H1 (cell line): ENCODE data around the gene ME3. TPM values are rescaled to one million over a fixed set of nuclear protein-coding genes. Genes with fewer than 3 reads are reported as not detected.

Source experiments
- CTCF ChIA-PET: fragments of 300-600 bp; sonication (Branson Sonifier 250); formaldehyde crosslinking; loops from one replicate; lab custom pipeline; 2021; ENCODE audit not compliant: partially characterized antibody; lab: Charles Lee
- POLR2A ChIA-PET: fragments of 300-600 bp; sonication (Branson Sonifier 250); formaldehyde crosslinking; loops from one replicate; lab custom pipeline; 2021; ENCODE audit warnings: inconsistent platforms; ENCODE audit not compliant: partially characterized antibody; lab: Charles Lee
- DNase-seq, 2 experiments: peaks; one replicate each; pipeline versions ENCODE4 v3.0.0 to v3.0.0-alpha.2; 2010 to 2022; ENCODE audit warnings: low spot score in 2 of 2, low read depth in 1 of 2, mixed read lengths in 1 of 2
- FAIRE-seq: peaks from 2 replicates; lab custom pipeline; 2011; peaks lifted over from hg19 to GRCh38; lab: Jason Lieb, UNC
- H2AFZ ChIP-seq: 2 replicates; pipeline ENCODE4 v1.8.1; 2012; ENCODE audit warnings: low read length, inconsistent platforms
- H2AK5ac ChIP-seq: 2 replicates; pipeline ENCODE4 v1.6.1; 2013; ENCODE audit warnings: low read depth, low read length
- H2BK120ac ChIP-seq: replicated peaks from 2 replicates; pipeline ENCODE3; 2013; ENCODE audit warnings: low read depth, low read length, inconsistent platforms
- H2BK12ac ChIP-seq: 2 replicates; pipeline ENCODE4 v1.6.1; 2013; ENCODE audit warnings: low read depth, low read length
- H2BK15ac ChIP-seq: 2 replicates; pipeline ENCODE4 v1.6.1; 2013; ENCODE audit warnings: low read length
- H2BK20ac ChIP-seq: 2 replicates; pipeline ENCODE4 v1.6.1; 2013; ENCODE audit warnings: low read length
- H2BK5ac ChIP-seq: 2 replicates; pipeline ENCODE4 v1.6.1; 2013; ENCODE audit warnings: low read depth, low read length
- H3K14ac ChIP-seq: 2 replicates; pipeline ENCODE4 v1.6.1; 2013; ENCODE audit warnings: inconsistent platforms; ENCODE audit not compliant: insufficient read length
- H3K18ac ChIP-seq: 2 replicates; pipeline ENCODE4 v1.6.1; 2013; ENCODE audit warnings: low read length; ENCODE audit errors: extremely low read depth
- H3K23ac ChIP-seq: 2 replicates; pipeline ENCODE4 v1.6.1; 2013; ENCODE audit warnings: inconsistent platforms; ENCODE audit not compliant: insufficient read length
- H3K23me2 ChIP-seq: 2 replicates; pipeline ENCODE4 v1.6.1; 2013; ENCODE audit warnings: low read depth, low read length
- H3K27ac ChIP-seq: 2 replicates; pipeline ENCODE4 v1.6.1; 2011; ENCODE audit warnings: low read depth, low read length, inconsistent platforms
- H3K27me3 ChIP-seq, 4 experiments: replicated peaks in 1 of 4; 1 replicate in 1 of 4; 2 replicates in 3 of 4; pipeline versions ENCODE4 v1.6.1 to v1.8.1; 2011 to 2013; ENCODE audit warnings: low read length in 3 of 4, mild to moderate bottlenecking in 3 of 4, inconsistent platforms in 2 of 4, mixed read lengths in 2 of 4, moderate library complexity in 1 of 4; ENCODE audit not compliant: control insufficient read depth in 3 of 4, insufficient read depth in 3 of 4; ENCODE audit errors: extremely low read depth in 1 of 4
- H3K36me3 ChIP-seq, 4 experiments: 2 replicates each; pipeline versions ENCODE4 v1.6.1 to v1.8.1; 2011 to 2013; ENCODE audit warnings: mild to moderate bottlenecking in 4 of 4, low read length in 3 of 4, moderate library complexity in 2 of 4, control low read depth in 1 of 4, inconsistent platforms in 1 of 4; ENCODE audit not compliant: insufficient read depth in 4 of 4, control insufficient read depth in 2 of 4
- H3K4ac ChIP-seq: replicated peaks from 2 replicates; pipeline ENCODE3; 2013; ENCODE audit warnings: low read length, low read depth, mixed read lengths, inconsistent platforms; ENCODE audit not compliant: insufficient read length
- H3K4me1 ChIP-seq, 4 experiments: replicated peaks in 1 of 4; 1 replicate in 1 of 4; 2 replicates in 3 of 4; pipeline versions ENCODE4 v1.6.1 to v1.8.1; 2011 to 2013; ENCODE audit warnings: low read length in 3 of 4, inconsistent platforms in 2 of 4, mixed read lengths in 1 of 4; ENCODE audit not compliant: insufficient read depth in 4 of 4, control insufficient read depth in 3 of 4
- H3K4me2 ChIP-seq, 2 experiments: 2 replicates each; pipeline versions ENCODE4 v1.6.1 to v1.8.1; 2011 to 2013; ENCODE audit warnings: low read depth in 2 of 2, low read length in 2 of 2, control low read depth in 1 of 2, inconsistent platforms in 1 of 2, mild to moderate bottlenecking in 1 of 2; ENCODE audit not compliant: insufficient read depth in 1 of 2
- H3K4me3 ChIP-seq, 4 experiments: fragments of 200-600, 300-600 bp in 1 of 4; sonication (generic), shearing (Covaris generic), sonication (Bioruptor Twin) in 1 of 4; 2 replicates each; pipeline versions ENCODE4 v1.5.1 to v1.8.1; 2011 to 2016; ENCODE audit warnings: low read length in 4 of 4, low read depth in 3 of 4, control low read depth in 2 of 4, inconsistent platforms in 2 of 4, mild to moderate bottlenecking in 2 of 4, mixed read lengths in 1 of 4, moderate library complexity in 1 of 4; ENCODE audit not compliant: insufficient read depth in 2 of 4; ENCODE audit errors: extremely low read depth in 1 of 4
- H3K56ac ChIP-seq: replicated peaks from 2 replicates; pipeline ENCODE3; 2013; ENCODE audit warnings: low read depth, mild to moderate bottlenecking, mixed read lengths, low read length, inconsistent platforms; ENCODE audit not compliant: insufficient read length
- H3K79me1 ChIP-seq: 2 replicates; pipeline ENCODE4 v1.6.1; 2013; ENCODE audit warnings: low read depth, low read length, control low read depth
- H3K79me2 ChIP-seq, 2 experiments: 2 replicates each; pipeline versions ENCODE4 v1.6.1 to v1.8.1; 2012 to 2013; ENCODE audit warnings: low read length in 2 of 2, mild to moderate bottlenecking in 2 of 2, inconsistent platforms in 1 of 2; ENCODE audit not compliant: insufficient read depth in 2 of 2, control insufficient read depth in 1 of 2
- H3K9ac ChIP-seq, 4 experiments: replicated peaks in 1 of 4; 1 replicate in 1 of 4; 2 replicates in 3 of 4; pipeline versions ENCODE4 v1.6.1 to v1.8.1; 2011 to 2013; ENCODE audit warnings: low read depth in 3 of 4, low read length in 3 of 4, control low read depth in 2 of 4, mild to moderate bottlenecking in 2 of 4, moderate library complexity in 2 of 4, inconsistent platforms in 1 of 4; ENCODE audit errors: extremely low read depth in 1 of 4
- H3K9me3 ChIP-seq, 2 experiments: 2 replicates each; pipeline versions ENCODE4 v1.6.1 to v1.8.1; 2012 to 2013; ENCODE audit warnings: mild to moderate bottlenecking in 2 of 2, moderate library complexity in 2 of 2, control low read depth in 1 of 2, inconsistent platforms in 1 of 2, low read depth in 1 of 2, low read length in 1 of 2, mixed read lengths in 1 of 2; ENCODE audit not compliant: insufficient read depth in 2 of 2
- H4K20me1 ChIP-seq, 2 experiments: replicated peaks in 1 of 2; 2 replicates each; pipeline versions ENCODE3 to v1.8.1; 2011 to 2013; ENCODE audit warnings: inconsistent platforms in 2 of 2, low read length in 2 of 2, mild to moderate bottlenecking in 1 of 2; ENCODE audit not compliant: insufficient read depth in 2 of 2, control insufficient read depth in 1 of 2
- H4K5ac ChIP-seq: 2 replicates; pipeline ENCODE4 v1.6.1; 2013; ENCODE audit warnings: low read length, low read depth, mixed read lengths, inconsistent platforms; ENCODE audit not compliant: insufficient read length
- H4K8ac ChIP-seq: 2 replicates; pipeline ENCODE4 v1.8.0; 2013; ENCODE audit warnings: mild to moderate bottlenecking, moderate library complexity, low read length, inconsistent platforms; ENCODE audit not compliant: insufficient read depth; ENCODE audit errors: extremely low read depth
- H4K91ac ChIP-seq: replicated peaks from 2 replicates; pipeline ENCODE3; 2013; ENCODE audit warnings: low read length, mixed read lengths, inconsistent platforms; ENCODE audit not compliant: insufficient read length
- ASH2L ChIP-seq: fragments of 200-600, 300-600 bp; sonication (generic); IDR thresholded peaks from one replicate; pipeline ENCODE4 v1.7.1; 2017; ENCODE audit warnings: low read length
- ATF3 ChIP-seq: IDR thresholded peaks from 2 replicates; pipeline ENCODE4 v1.6.1; 2011; ENCODE audit warnings: low read depth, mild to moderate bottlenecking, low read length; ENCODE audit not compliant: insufficient read depth
- CHD1 ChIP-seq: IDR thresholded peaks from 2 replicates; pipeline ENCODE4 v1.6.1; 2012; ENCODE audit warnings: low read depth, low read length, improper control_type of control experiment
- EGR1 ChIP-seq: IDR thresholded peaks from 2 replicates; pipeline ENCODE4 v1.6.1; 2011; ENCODE audit warnings: low read depth, low read length, borderline replicate concordance
- EP300 ChIP-seq, 2 experiments: IDR thresholded peaks; 1 replicate in 1 of 2; 2 replicates in 1 of 2; pipeline ENCODE4 v1.6.1; 2011 to 2012; ENCODE audit warnings: low read depth in 2 of 2, low read length in 2 of 2, mild to moderate bottlenecking in 2 of 2, borderline replicate concordance in 1 of 2, inconsistent platforms in 1 of 2, moderate library complexity in 1 of 2
- JUND ChIP-seq: IDR thresholded peaks from 2 replicates; pipeline ENCODE4 v1.6.1; 2011; ENCODE audit warnings: mild to moderate bottlenecking, improper control_type of control experiment, low read length
- KDM1A ChIP-seq: fragments of 200-600, 300-600 bp; sonication (generic); IDR thresholded peaks from 2 replicates; pipeline ENCODE4 v1.7.1; 2016; ENCODE audit warnings: mild to moderate bottlenecking, low read length, borderline replicate concordance
- PHF8 ChIP-seq: fragments of 200-600 bp; sonication (generic); conservative IDR thresholded peaks from 2 replicates; pipeline ENCODE4 v1.7.1; 2012; ENCODE audit warnings: low read depth, mild to moderate bottlenecking, inconsistent platforms, low read length, moderate library complexity
- SP4 ChIP-seq: IDR thresholded peaks from 2 replicates; pipeline ENCODE4 v1.6.1; 2012; ENCODE audit warnings: low read length, inconsistent platforms
- TBP ChIP-seq: IDR thresholded peaks from 2 replicates; pipeline ENCODE4 v1.6.1; 2011; ENCODE audit warnings: low read depth, low read length, improper control_type of control experiment
- YY1 ChIP-seq: IDR thresholded peaks from 2 replicates; pipeline ENCODE4 v1.6.1; 2011; ENCODE audit warnings: low read depth, mild to moderate bottlenecking, low read length
- WGBS, 2 experiments: shearing (Covaris generic) in 1 of 2; methylation state at CpG; one replicate each; pipeline versions ENCODE4 v1.1.6 to v1.1.7; 2013 to 2015; ENCODE audit warnings: low lambda C conversion rate in 2 of 2, mixed read lengths in 2 of 2, inconsistent platforms in 1 of 2, low coverage in 1 of 2, missing lambda C conversion rate in 1 of 2; ENCODE audit not compliant: insufficient replicate concordance in 2 of 2, insufficient coverage in 1 of 2, insufficient read length in 1 of 2; ENCODE audit errors: extremely low coverage in 1 of 2, missing lambda C conversion rate in 1 of 2; 5-methylcytosine and 5-hydroxymethylcytosine counted together
- polyA plus RNA-seq, 7 experiments: library from polyadenylated mRNA; depleted of rRNA in 3 of 7; stranded (reverse) in 5 of 7; unstranded in 2 of 7; fragments of >200 nt in 5 of 7; fragments of 200-250 nt in 2 of 7; gene quantifications; 1 replicate in 5 of 7; 2 replicates in 1 of 7; 4 replicates in 1 of 7; pipeline versions ENCODE4 v1.2.1 to v1.2.3, GENCODE V29; 2011 to 2013; ENCODE audit warnings: missing spikeins in 2 of 7, mixed read lengths in 2 of 7
- total RNA-seq: library from RNA; stranded (reverse); fragmentation: NEBNext Ultra II Directional; extraction: Animal tissue kit (Norgen Biotek cat#: 25700); gene quantifications from 2 replicates; pipeline ENCODE4 v1.2.1, GENCODE V29; 2021

ME3 gene
- total and polyA plus RNA-seq, 2 of the 8 experiments (the other 6 are each of a cell fraction or from before 2014, with no cell fraction given) = 1.5 to 2.8 TPM

GRCh38 chr11:86663291-86663690, 9.1 kb downstream of the ME3 start:
- Histone ChIP-seq H2BK20ac (no peak overlapping the region), H2BK12ac (no peak overlapping the region), H2BK15ac (no peak overlapping the region), H3K36me3 (no peaks in the 10 kb centered on the region), H3K4ac (no peak overlapping the region), H3K18ac (no peak overlapping the region), H2BK120ac (no peak overlapping the region), H3K4me1 (no peaks in the 10 kb centered on the region), H4K91ac (no peak overlapping the region), H4K20me1 (no peaks in the 10 kb centered on the region), H3K4me3 (no peak overlapping the region), H3K27me3 (no peaks in the 10 kb centered on the region), H3K79me1 (no peaks in the 10 kb centered on the region), H2AK5ac (no peak overlapping the region), H3K14ac (no peak overlapping the region), H3K9ac (no peak overlapping the region), H3K23ac (no peak overlapping the region), H2AFZ (no peak overlapping the region), H4K8ac (no peak overlapping the region), H3K27ac (no peak overlapping the region), H3K9me3 (no peaks in the 10 kb centered on the region), H3K79me2 (no peaks in the 10 kb centered on the region), H3K23me2 (no peaks in the 10 kb centered on the region), H4K5ac (no peak overlapping the region), H3K4me2 (no peak overlapping the region), H3K56ac (no peak overlapping the region), H2BK5ac (no peak overlapping the region)
- no peak for TF ChIP-seq JUND
- no peak for TF ChIP-seq TBP
- TF ChIP-seq EP300 (IDR thresholded peaks at IDR 0.05; ENCODE audit: borderline replicate concordance in 1 of 2, low read depth in 2 of 2, low read length in 2 of 2) = no peak
- TF ChIP-seq ASH2L = no peak
- no peak for TF ChIP-seq KDM1A
- no peak for TF ChIP-seq YY1
- TF ChIP-seq ATF3 = no peak
- no peak for TF ChIP-seq CHD1
- TF ChIP-seq SP4 = no peak
- TF ChIP-seq PHF8 = no peak
- TF ChIP-seq EGR1 = no peak
- DNase-seq = no peak
- POLR2A ChIA-PET = no interaction called here
- CTCF ChIA-PET = no interaction called here
- WGBS, 2 experiments = 94% methylated on average over 3 of the region's 3 CpGs; no CpG with 5 or more reads in 1 of the 2 experiments
- no peak for FAIRE-seq
